ENCODE results near the gene HNRNPA1. TPM values are rescaled to one million over a fixed set of nuclear protein-coding genes. Genes with fewer than 3 reads are reported as not detected.
"Not testable (repeated sequence)": the region's sequence is repeated elsewhere in the genome, so short reads cannot be mapped to it uniquely, and the experiment has no call there.

HNRNPA1 gene
- total RNA-seq, 1 donor from 2014 or later = 521 TPM

- no peak for DNase-seq (ENCODE audit: extremely low spot score in 2 of 2)
- no peak overlapping the region for H3K27ac ChIP-seq
- H3K9me3 ChIP-seq = no peaks in the 10 kb centered on the region
- no peak for TF ChIP-seq CTCF (IDR thresholded peaks at IDR 0.05)
- no peak for TF ChIP-seq POLR2AphosphoS5 (IDR thresholded peaks at IDR 0.05; ENCODE audit: insufficient read depth in 1 of 2, low read depth in 1 of 2)
- no peak for TF ChIP-seq POLR2A (IDR thresholded peaks at IDR 0.05)
- H3K4me3 ChIP-seq = no peak overlapping the region
- H3K27me3 ChIP-seq = no peaks in the 10 kb centered on the region
- peaks cover 12% of the 10 kb centered on the region for H3K4me1 ChIP-seq
- H3K36me3 ChIP-seq = no peaks in the 10 kb centered on the region
- intact Hi-C loops (cut with DNase I) = no loop called here
Observed at GRCh38 chr12:54304187-54304810, 23.8 kb downstream of the HNRNPA1 start.

- Histone ChIP-seq H3K27ac (no peak overlapping the region), H3K9me3 (no peaks in the 10 kb centered on the region)
- intact Hi-C loops (cut with DNase I) = no loop called here
Observed at GRCh38 chr12:54306925-54307741, 26.6 kb downstream of the HNRNPA1 start.

GRCh38 chr12:54311051-54311450 lies 30.5 kb downstream of the HNRNPA1 start:
- Histone ChIP-seq H3K27me3 (no peaks in the 10 kb centered on the region), H3K36me3 (no peaks in the 10 kb centered on the region), H3K4me3 (no peak overlapping the region), H3K27ac (no peak overlapping the region), H3K9me3 (no peaks in the 10 kb centered on the region), H3K4me1 (no peaks in the 10 kb centered on the region)
- TF ChIP-seq CTCF (IDR thresholded peaks at IDR 0.05) = no peak
- no peak for TF ChIP-seq POLR2A (IDR thresholded peaks at IDR 0.05)
- TF ChIP-seq POLR2AphosphoS5 (IDR thresholded peaks at IDR 0.05; ENCODE audit: insufficient read depth in 1 of 2, low read depth in 1 of 2) = no peak
- no peak for DNase-seq (ENCODE audit: extremely low spot score in 2 of 2)
- intact Hi-C loops (cut with DNase I) = no loop called here

More at GRCh38 chr12:54306925-54307741, 26.6 kb downstream of the HNRNPA1 start:
- H3K36me3 ChIP-seq = no peaks in the 10 kb centered on the region
- no peak for DNase-seq (ENCODE audit: extremely low spot score in 2 of 2)
- TF ChIP-seq POLR2AphosphoS5 (IDR thresholded peaks at IDR 0.05; ENCODE audit: insufficient read depth in 1 of 2, low read depth in 1 of 2) = no peak
- TF ChIP-seq CTCF (IDR thresholded peaks at IDR 0.05) = no peak
- no peak for TF ChIP-seq POLR2A (IDR thresholded peaks at IDR 0.05)
- H3K4me3 ChIP-seq = no peak overlapping the region
- H3K27me3 ChIP-seq = no peaks in the 10 kb centered on the region
- no peaks in the 10 kb centered on the region for H3K4me1 ChIP-seq

GRCh38 chr12:54312309-54312708 lies 31.8 kb downstream of the HNRNPA1 start:
- intact Hi-C loops (cut with DNase I) = not testable (repeated sequence)

GRCh38 chr12:54321363-54321762 lies 40.8 kb downstream of the HNRNPA1 start:
- Histone ChIP-seq H3K36me3 (no peaks in the 10 kb centered on the region), H3K4me1 (peaks cover 9% of the 10 kb centered on the region), H3K27ac (no peak overlapping the region), H3K4me3 (no peak overlapping the region), H3K9me3 (no peaks in the 10 kb centered on the region), H3K27me3 (no peaks in the 10 kb centered on the region)
- intact Hi-C loops (cut with DNase I) = no loop called here
- TF ChIP-seq POLR2A (IDR thresholded peaks at IDR 0.05) = no peak
- TF ChIP-seq CTCF (IDR thresholded peaks at IDR 0.05) = no peak
- no peak for TF ChIP-seq POLR2AphosphoS5 (IDR thresholded peaks at IDR 0.05; ENCODE audit: insufficient read depth in 1 of 2, low read depth in 1 of 2)
- DNase-seq (ENCODE audit: extremely low spot score in 2 of 2) = no peak

More at GRCh38 chr12:54312309-54312708, 31.8 kb downstream of the HNRNPA1 start:
- not testable (repeated sequence) for H3K27ac ChIP-seq; H3K4me3 ChIP-seq; H3K27me3 ChIP-seq; H3K4me1 ChIP-seq; DNase-seq (ENCODE audit: extremely low spot score in 2 of 2); H3K9me3 ChIP-seq; H3K36me3 ChIP-seq
